Uterus (tissue), 4 donors: ENCODE results near the gene CHST1. TPM values are rescaled to one million over a fixed set of nuclear protein-coding genes. Genes with fewer than 3 reads are reported as not detected.

ENCODE experiments used
- DNase-seq, 2 donors: peaks; one replicate each; pipeline ENCODE4 v3.0.0-alpha.2; 2019 to 2020
- H3K27ac ChIP-seq, 2 donors: fragments of 200-600 bp; sonication (generic); 1 replicate in 1 of 2; 2 replicates in 1 of 2; pipeline ENCODE4 v1.5.1; 2016 to 2018
- H3K27me3 ChIP-seq, 2 donors: fragments of 200-600 bp; sonication (generic); one replicate each; pipeline ENCODE4 v1.5.1; 2018 to 2019; ENCODE audit warnings: control low read depth in 1 of 2
- H3K36me3 ChIP-seq, 2 donors: fragments of 200-600 bp; sonication (generic); one replicate each; pipeline ENCODE4 v1.5.1; 2019; ENCODE audit warnings: control low read depth in 1 of 2
- H3K4me1 ChIP-seq, 2 donors: fragments of 200-600 bp; sonication (generic); one replicate each; pipeline ENCODE4 v1.5.1; 2018 to 2019; ENCODE audit warnings: control low read depth in 1 of 2
- H3K4me3 ChIP-seq, 2 donors: fragments of 200-600 bp; sonication (generic); 1 replicate in 1 of 2; 2 replicates in 1 of 2; pipeline ENCODE4 v1.5.1; 2018 to 2019; ENCODE audit warnings: mild to moderate bottlenecking in 1 of 2
- H3K9me3 ChIP-seq, 2 donors: fragments of 200-600 bp; sonication (generic); one replicate each; pipeline ENCODE4 v1.5.1; 2019; ENCODE audit warnings: control low read depth in 1 of 2
- CTCF ChIP-seq, 4 experiments: fragments of 200-600 bp in 2 of 4; fragments of 450-650 bp in 2 of 4; sonication (generic) in 2 of 4; IDR thresholded peaks; one replicate each; pipeline ENCODE4 v1.5.1; 2016 to 2019; ENCODE audit warnings: antibody characterized with exemption in 4 of 4, mild to moderate bottlenecking in 2 of 4, moderate library complexity in 1 of 4
- POLR2A ChIP-seq, 2 donors: fragments of 450-650 bp; IDR thresholded peaks; one replicate each; pipeline ENCODE4 v1.6.1; 2016; ENCODE audit warnings: antibody characterized with exemption in 2 of 2, mild to moderate bottlenecking in 1 of 2, moderate library complexity in 1 of 2
- intact Hi-C: fragments of 100-400 bp; cut with DNase I; formaldehyde crosslinking; loops from one replicate; pipeline ENCODE4 v1.15.1; 2023; ENCODE audit warnings: low total_unique reads
- total RNA-seq, 4 donors: library from RNA; depleted of rRNA in 3 of 4; stranded (reverse); fragments of >200 nt in 3 of 4; gene quantifications; one replicate each; pipeline versions ENCODE4 v1.1.0 to v1.2.4, GENCODE V29; 2014 to 2023
- donor health status: DM: yes; HTN: yes; CAD: no.

Gene CHST1
- total RNA-seq, 4 donors from 2014 or later = 2.4 to 7.9 (median 5.9) TPM

GRCh38 chr11:45625611-45626010 lies 39.8 kb downstream of the CHST1 start:
- H3K27me3 ChIP-seq = no peaks in the 10 kb centered on the region
- no peaks in the 10 kb centered on the region for H3K9me3 ChIP-seq
- no peaks in the 10 kb centered on the region for H3K4me1 ChIP-seq
- H3K27ac ChIP-seq = no peak overlapping the region
- no peak overlapping the region for H3K4me3 ChIP-seq
- intact Hi-C loops = no loop called here
- no peaks in the 10 kb centered on the region for H3K36me3 ChIP-seq
- no peak for TF ChIP-seq CTCF (IDR thresholded peaks at IDR 0.05)
- no peak for TF ChIP-seq POLR2A (IDR thresholded peaks at IDR 0.05)
- DNase-seq = no peak

GRCh38 chr11:45624095-45624494 lies 41.3 kb downstream of the CHST1 start:
- Histone ChIP-seq H3K4me1 (no peaks in the 10 kb centered on the region), H3K27ac (no peak overlapping the region), H3K27me3 (no peaks in the 10 kb centered on the region), H3K9me3 (no peaks in the 10 kb centered on the region), H3K4me3 (no peak overlapping the region), H3K36me3 (no peaks in the 10 kb centered on the region)
- DNase-seq = no peak
- no peak for TF ChIP-seq POLR2A (IDR thresholded peaks at IDR 0.05)
- no peak for TF ChIP-seq CTCF (IDR thresholded peaks at IDR 0.05)
- intact Hi-C loops = no loop called here

- no peak overlapping the region for H3K4me3 ChIP-seq
- intact Hi-C loops = no loop called here
- TF ChIP-seq CTCF (IDR thresholded peaks at IDR 0.05) (no peak), POLR2A (IDR thresholded peaks at IDR 0.05) (no peak)
- H3K27me3 ChIP-seq = no peaks in the 10 kb centered on the region
- no peaks in the 10 kb centered on the region for H3K9me3 ChIP-seq
- H3K27ac ChIP-seq = no peak overlapping the region
- no peak for DNase-seq
- no peaks in the 10 kb centered on the region for H3K4me1 ChIP-seq
- no peaks in the 10 kb centered on the region for H3K36me3 ChIP-seq
These were observed 42.6 kb downstream of the CHST1 start for GRCh38 chr11:45622861-45623260.

GRCh38 chr11:45622283-45622682 lies 43.1 kb downstream of the CHST1 start:
- no peaks in the 10 kb centered on the region for H3K27me3 ChIP-seq
- H3K4me3 ChIP-seq = no peak overlapping the region
- no peaks in the 10 kb centered on the region for H3K9me3 ChIP-seq
- intact Hi-C loops = no loop called here
- DNase-seq = no peak
- TF ChIP-seq POLR2A (IDR thresholded peaks at IDR 0.05) (no peak), CTCF (IDR thresholded peaks at IDR 0.05) (no peak)
- H3K36me3 ChIP-seq = no peaks in the 10 kb centered on the region
- H3K27ac ChIP-seq = no peak overlapping the region
- no peaks in the 10 kb centered on the region for H3K4me1 ChIP-seq

GRCh38 chr11:45621588-45621987 lies 43.8 kb downstream of the CHST1 start:
- intact Hi-C loops = no loop called here

More at GRCh38 chr11:45621588-45621987, 43.8 kb downstream of the CHST1 start:
- H3K4me3 ChIP-seq = no peak overlapping the region
- H3K27ac ChIP-seq = no peak overlapping the region
- TF ChIP-seq CTCF (IDR thresholded peaks at IDR 0.05) = no peak
- no peak for TF ChIP-seq POLR2A (IDR thresholded peaks at IDR 0.05)
- H3K27me3 ChIP-seq = no peaks in the 10 kb centered on the region
- H3K36me3 ChIP-seq = no peaks in the 10 kb centered on the region
- DNase-seq = no peak
- H3K9me3 ChIP-seq = no peaks in the 10 kb centered on the region
- H3K4me1 ChIP-seq = no peaks in the 10 kb centered on the region
